BE2C (cell line): ENCODE data around the gene TJP3.

Source experiments
- DNase-seq: peaks from one replicate; pipeline ENCODE4 v3.0.0-alpha.2; 2020
- H3K27me3 ChIP-seq: fragments of 250-450 bp; sonication (Bioruptor Pico); 2 replicates; pipeline ENCODE4 v1.5.1; 2020; ENCODE audit warnings: mild to moderate bottlenecking
- H3K36me3 ChIP-seq: fragments of 250-450 bp; sonication (Bioruptor Pico); 2 replicates; pipeline ENCODE4 v1.5.1; 2020; ENCODE audit warnings: mild to moderate bottlenecking
- H3K4me1 ChIP-seq: fragments of 250-450 bp; sonication (Bioruptor Pico); 2 replicates; pipeline ENCODE4 v1.5.1; 2020
- H3K4me3 ChIP-seq: 2 replicates; pipeline ENCODE4 v1.5.1; 2011; ENCODE audit warnings: low read depth, low read length
- H3K9me3 ChIP-seq: fragments of 250-450 bp; sonication (Bioruptor Pico); 2 replicates; pipeline ENCODE4 v1.5.1; 2020
- CTCF ChIP-seq: IDR thresholded peaks from 2 replicates; pipeline ENCODE4 v1.5.1; 2012; ENCODE audit warnings: mild to moderate bottlenecking, low read depth, low read length

The TJP3 gene

GRCh38 chr19:3720349-3720917, 12.2 kb downstream of the TJP3 start:
- no peak for TF ChIP-seq CTCF
- peaks cover 25% of the 10 kb centered on the region for H3K27me3 ChIP-seq
- DNase-seq, result no peak
- no peaks in the 10 kb centered on the region for H3K4me1 ChIP-seq
- H3K4me3 ChIP-seq, result no peak overlapping the region
- H3K9me3 ChIP-seq, result no peaks in the 10 kb centered on the region
- no peaks in the 10 kb centered on the region for H3K36me3 ChIP-seq

DNA sequence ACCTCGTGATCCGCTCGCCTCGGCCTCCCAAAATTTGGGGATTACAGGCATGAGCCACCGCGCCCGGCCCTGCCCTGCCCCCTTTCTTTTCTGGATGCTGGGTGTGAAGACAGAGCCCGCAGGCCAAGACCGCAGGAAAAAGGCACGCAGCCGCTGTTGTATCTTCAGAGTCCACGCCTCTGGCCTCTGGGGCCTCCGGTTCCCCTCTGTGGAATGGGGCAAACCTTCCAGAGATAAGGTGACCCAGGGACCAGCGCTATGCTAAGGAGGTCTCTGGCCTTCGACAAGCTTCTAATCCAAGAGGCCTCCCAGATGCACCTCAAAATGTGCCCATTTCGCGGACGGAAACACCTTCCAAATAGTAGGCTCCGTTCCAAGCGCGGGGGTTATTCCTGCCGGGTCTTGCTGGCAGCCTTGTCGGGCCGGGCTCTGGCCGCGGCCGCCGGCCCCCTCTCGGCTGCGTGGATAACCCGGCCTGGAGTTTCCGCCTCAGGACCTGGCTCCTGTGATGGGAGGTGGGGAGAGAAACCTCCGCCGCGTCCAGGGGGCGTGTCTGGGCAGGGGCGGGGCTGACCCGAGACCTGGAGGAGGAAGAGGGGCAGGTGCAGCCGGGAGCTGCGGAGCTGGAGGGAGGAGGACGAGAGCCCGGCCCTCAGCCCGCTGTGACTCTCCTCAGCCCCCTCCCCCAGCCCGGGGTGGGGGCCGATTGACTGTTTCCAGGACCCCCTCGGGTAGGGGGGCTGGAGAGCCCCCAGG, 13.1 kb downstream of the TJP3 start:
- H3K4me3 ChIP-seq, result no peak overlapping the region
- no peaks in the 10 kb centered on the region for H3K36me3 ChIP-seq
- no peaks in the 10 kb centered on the region for H3K9me3 ChIP-seq
- peak; percentile 83 for DNase-seq
- no peaks in the 10 kb centered on the region for H3K4me1 ChIP-seq
- H3K27me3 ChIP-seq, result peaks cover 25% of the 10 kb centered on the region
- no peak for TF ChIP-seq CTCF

- H3K9me3 ChIP-seq, result no peaks in the 10 kb centered on the region
- no peak for TF ChIP-seq CTCF
- H3K4me1 ChIP-seq, result no peaks in the 10 kb centered on the region
- DNase-seq, result no peak
- no peak overlapping the region for H3K4me3 ChIP-seq
- peaks cover 25% of the 10 kb centered on the region for H3K27me3 ChIP-seq
- H3K36me3 ChIP-seq, result no peaks in the 10 kb centered on the region
Observed at GRCh38 chr19:3721887-3722442, 13.8 kb downstream of the TJP3 start.

DNA sequence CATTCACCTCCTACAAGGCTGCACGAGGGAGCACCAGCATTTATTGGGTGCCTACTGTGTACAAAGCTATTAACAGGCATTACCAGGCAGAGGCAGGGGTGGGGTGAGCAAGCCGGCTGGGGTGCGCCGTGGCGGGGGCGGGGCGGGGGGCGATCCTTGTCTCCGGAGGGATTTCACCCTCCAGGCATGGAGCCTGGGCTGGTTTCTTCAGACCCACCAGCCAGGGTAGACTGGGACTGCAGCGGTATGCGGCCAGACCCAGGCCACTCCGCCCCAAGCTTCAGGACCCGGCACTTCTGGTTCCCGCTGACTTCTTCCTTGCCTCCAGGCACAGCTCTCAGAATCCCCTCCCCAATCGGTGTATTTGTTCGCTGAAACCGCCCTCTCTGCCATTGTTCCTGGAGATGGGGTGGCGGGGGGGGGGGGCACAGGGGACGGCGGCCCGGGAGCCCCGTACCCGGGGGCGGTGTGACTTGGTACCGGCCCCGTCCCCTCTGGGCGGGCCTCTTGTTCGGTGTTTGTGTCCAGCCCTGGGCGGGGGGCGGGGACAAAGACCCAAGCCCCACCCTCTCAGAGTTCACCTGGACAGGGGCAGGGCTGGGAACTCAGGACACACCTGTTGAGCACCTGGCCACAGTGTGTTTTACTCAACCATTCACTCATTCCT, 14.4 kb downstream of the TJP3 start:
- no peak overlapping the region for H3K4me3 ChIP-seq
- no peak for DNase-seq
- no peaks in the 10 kb centered on the region for H3K36me3 ChIP-seq
- no peaks in the 10 kb centered on the region for H3K4me1 ChIP-seq
- TF ChIP-seq CTCF, result no peak
- no peaks in the 10 kb centered on the region for H3K9me3 ChIP-seq
- H3K27me3 ChIP-seq, result peaks cover 25% of the 10 kb centered on the region

- Histone ChIP-seq H3K27me3 (peaks cover 25% of the 10 kb centered on the region), H3K4me3 (no peak overlapping the region), H3K36me3 (no peaks in the 10 kb centered on the region), H3K9me3 (no peaks in the 10 kb centered on the region), H3K4me1 (no peaks in the 10 kb centered on the region)
- TF ChIP-seq CTCF, result no peak
- no peak for DNase-seq
Observed at GRCh38 chr19:3723110-3723488, 14.9 kb downstream of the TJP3 start.

GRCh38 chr19:3723883-3724282, 15.7 kb downstream of the TJP3 start:
- Histone ChIP-seq H3K4me1 (no peaks in the 10 kb centered on the region), H3K4me3 (no peak overlapping the region), H3K9me3 (no peaks in the 10 kb centered on the region), H3K27me3 (peaks cover 25% of the 10 kb centered on the region), H3K36me3 (no peaks in the 10 kb centered on the region)
- DNase-seq, result no peak
- TF ChIP-seq CTCF, result no peak
